Stimulated activated CD4-positive, alpha-beta T cell treated with anti-CD3 and anti-CD28 coated beads, Interleukin-1b, Interleukin-23, amount 100 ng/mL, for 48 hours (primary cell): ENCODE measurements around the gene TTC39C.

Source experiments
- DNase-seq: peaks from one replicate; pipeline ENCODE4 v3.0.0-alpha.2; 2020

The TTC39C gene

GRCh38 chr18:24014062-24014985, at the start of gene TTC39C:
Gene TTC39C, plus strand, starts transcription at chr18:24014754. Its CDS starts 118 bp downstream, at chr18:24014872.
- DNase-seq: peak; percentile 88

GRCh38 chr18:23966909-23967308, 47.6 kb upstream of the TTC39C start:
- no peak for DNase-seq

GRCh38 chr18:23967321-23968089, 47.0 kb upstream of the TTC39C start:
- no peak for DNase-seq

GRCh38 chr18:23968638-23969604, 45.6 kb upstream of the TTC39C start:
- DNase-seq: no peak

GRCh38 chr18:23969664-23970063, 44.9 kb upstream of the TTC39C start:
- no peak for DNase-seq

- peak; percentile 48 for DNase-seq
Observed at GRCh38 chr18:23970161-23971096, 44.1 kb upstream of the TTC39C start.

GRCh38 chr18:23971097-23971440, 43.5 kb upstream of the TTC39C start:
- no peak for DNase-seq

- DNase-seq: no peak
Observed at GRCh38 chr18:23971666-23972230, 42.8 kb upstream of the TTC39C start.

GRCh38 chr18:23972453-23972852, 42.1 kb upstream of the TTC39C start:
- peak; percentile 52 for DNase-seq

- no peak for DNase-seq
Observed at GRCh38 chr18:23977103-23977502, 37.5 kb upstream of the TTC39C start.

GRCh38 chr18:23977719-23978483, 36.7 kb upstream of the TTC39C start:
- DNase-seq: no peak

GRCh38 chr18:23981369-23981980, 33.1 kb upstream of the TTC39C start:
- no peak for DNase-seq

- DNase-seq: no peak
Observed at GRCh38 chr18:23982155-23983079, 32.1 kb upstream of the TTC39C start.

- DNase-seq: no peak
Observed at GRCh38 chr18:23983112-23983511, 31.4 kb upstream of the TTC39C start.

- DNase-seq: peak; percentile 31
Observed at GRCh38 chr18:23986600-23987359, 27.8 kb upstream of the TTC39C start.

- no peak for DNase-seq
Observed at GRCh38 chr18:23990474-23991410, 23.8 kb upstream of the TTC39C start.
